Activated CD4-positive, alpha-beta T cell treated with anti-CD3 and anti-CD28 coated beads, Interleukin-2, amount 10 ng/mL, durations not matched to agents 24 days and 14 days (primary cell): ENCODE measurements around the gene FAHD1. TPM values are rescaled to one million over a fixed set of nuclear protein-coding genes. Genes with fewer than 3 reads are reported as not detected.

Experiments
- total RNA-seq: library from RNA; stranded (reverse); gene quantifications from 2 replicates; pipeline ENCODE4 v1.2.3, GENCODE V29; 2022

Gene FAHD1
- total RNA-seq, 1 donor from 2014 or later = 20.2 TPM

Other genes with a start within 250 kb of the FAHD1 start
- gene IFT140, start 215.1 kb upstream of the FAHD1 start, total RNA-seq = 9.8 and 11.6 TPM in 2 replicates
- 34.9 and 36.7 TPM in 2 replicates for gene CRAMP1, start 214.8 kb upstream of the FAHD1 start, total RNA-seq
- gene JPT2, start 148.9 kb upstream of the FAHD1 start, total RNA-seq = 119 and 120 TPM in 2 replicates
- 78.2 and 80.2 TPM in 2 replicates for gene MAPK8IP3, start 121.0 kb upstream of the FAHD1 start, total RNA-seq
- 46.3 and 50.0 TPM in 2 replicates for gene NME3, start 55.7 kb upstream of the FAHD1 start, total RNA-seq
- gene EME2, start 54.4 kb upstream of the FAHD1 start, total RNA-seq = 28.2 and 30.0 TPM in 2 replicates
- 201 and 207 TPM in 2 replicates for gene MRPS34, start 54.1 kb upstream of the FAHD1 start, total RNA-seq
- 24.6 and 24.9 TPM in 2 replicates for gene SPSB3, start 44.6 kb upstream of the FAHD1 start, total RNA-seq
- gene NUBP2, start 44.2 kb upstream of the FAHD1 start, total RNA-seq = 77.4 and 81.1 TPM in 2 replicates
- gene IGFALS, start 33.5 kb upstream of the FAHD1 start, total RNA-seq = 0.12 TPM in 1 of 2 replicates, not detected in the other
- gene HAGH, start 381 bp upstream of the FAHD1 start, total RNA-seq = 50.3 and 57.7 TPM in 2 replicates
- gene MEIOB, start 45.0 kb downstream of the FAHD1 start, total RNA-seq = not detected in 2 replicates
- not detected in 2 replicates for gene HS3ST6, start 91.2 kb downstream of the FAHD1 start, total RNA-seq
- 22.8 and 23.0 TPM in 2 replicates for gene MSRB1, start 116.0 kb downstream of the FAHD1 start, total RNA-seq
- gene RPL3L, start 127.5 kb downstream of the FAHD1 start, total RNA-seq = 1.0 TPM in 1 of 2 replicates, not detected in the other
- gene NDUFB10, start 132.3 kb downstream of the FAHD1 start, total RNA-seq = 136 and 141 TPM in 2 replicates
- 3,359 and 3,401 TPM in 2 replicates for gene RPS2, start 137.6 kb downstream of the FAHD1 start, total RNA-seq
- gene RNF151, start 139.7 kb downstream of the FAHD1 start, total RNA-seq = 0.57 TPM in 1 of 2 replicates, not detected in the other
- 81.4 and 87.5 TPM in 2 replicates for gene TBL3, start 144.8 kb downstream of the FAHD1 start, total RNA-seq
- gene NOXO1, start 154.3 kb downstream of the FAHD1 start, total RNA-seq = 0.56 TPM in 1 of 2 replicates, not detected in the other
- 41.6 and 42.8 TPM in 2 replicates for gene GFER, start 157.0 kb downstream of the FAHD1 start, total RNA-seq
- gene SYNGR3, start 162.8 kb downstream of the FAHD1 start, total RNA-seq = 18.1 and 20.2 TPM in 2 replicates
- gene ZNF598, start 182.6 kb downstream of the FAHD1 start, total RNA-seq = 93.9 and 99.0 TPM in 2 replicates
- gene NPW, start 192.6 kb downstream of the FAHD1 start, total RNA-seq = 6.9 and 7.0 TPM in 2 replicates
- 1.3 and 1.8 TPM in 2 replicates for gene NHERF2, start 199.7 kb downstream of the FAHD1 start, total RNA-seq
- gene NTHL1, start 220.6 kb downstream of the FAHD1 start, total RNA-seq = 50.3 and 57.7 TPM in 2 replicates
- 98.8 and 99.8 TPM in 2 replicates for gene TSC2, start 220.8 kb downstream of the FAHD1 start, total RNA-seq